Measurements from ENCODE around the gene PTX3.

- TF ChIP-seq, protein P1, sequence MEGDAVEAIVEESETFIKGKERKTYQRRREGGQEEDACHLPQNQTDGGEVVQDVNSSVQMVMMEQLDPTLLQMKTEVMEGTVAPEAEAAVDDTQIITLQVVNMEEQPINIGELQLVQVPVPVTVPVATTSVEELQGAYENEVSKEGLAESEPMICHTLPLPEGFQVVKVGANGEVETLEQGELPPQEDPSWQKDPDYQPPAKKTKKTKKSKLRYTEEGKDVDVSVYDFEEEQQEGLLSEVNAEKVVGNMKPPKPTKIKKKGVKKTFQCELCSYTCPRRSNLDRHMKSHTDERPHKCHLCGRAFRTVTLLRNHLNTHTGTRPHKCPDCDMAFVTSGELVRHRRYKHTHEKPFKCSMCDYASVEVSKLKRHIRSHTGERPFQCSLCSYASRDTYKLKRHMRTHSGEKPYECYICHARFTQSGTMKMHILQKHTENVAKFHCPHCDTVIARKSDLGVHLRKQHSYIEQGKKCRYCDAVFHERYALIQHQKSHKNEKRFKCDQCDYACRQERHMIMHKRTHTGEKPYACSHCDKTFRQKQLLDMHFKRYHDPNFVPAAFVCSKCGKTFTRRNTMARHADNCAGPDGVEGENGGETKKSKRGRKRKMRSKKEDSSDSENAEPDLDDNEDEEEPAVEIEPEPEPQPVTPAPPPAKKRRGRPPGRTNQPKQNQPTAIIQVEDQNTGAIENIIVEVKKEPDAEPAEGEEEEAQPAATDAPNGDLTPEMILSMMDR (IDR thresholded peaks at IDR 0.05) = no peak
- TF ChIP-seq POLR2AphosphoS5 (IDR thresholded peaks at IDR 0.05) (no peak), POLR2A (IDR thresholded peaks at IDR 0.05; ENCODE audit: low read depth) (no peak)
These were observed 16.0 kb upstream of the PTX3 start for GRCh38 chr3:157420606-157421130.

Measured in esophagus muscularis mucosa (tissue), 3 donors.